ENCODE measurements around the gene RNF166.

DNA sequence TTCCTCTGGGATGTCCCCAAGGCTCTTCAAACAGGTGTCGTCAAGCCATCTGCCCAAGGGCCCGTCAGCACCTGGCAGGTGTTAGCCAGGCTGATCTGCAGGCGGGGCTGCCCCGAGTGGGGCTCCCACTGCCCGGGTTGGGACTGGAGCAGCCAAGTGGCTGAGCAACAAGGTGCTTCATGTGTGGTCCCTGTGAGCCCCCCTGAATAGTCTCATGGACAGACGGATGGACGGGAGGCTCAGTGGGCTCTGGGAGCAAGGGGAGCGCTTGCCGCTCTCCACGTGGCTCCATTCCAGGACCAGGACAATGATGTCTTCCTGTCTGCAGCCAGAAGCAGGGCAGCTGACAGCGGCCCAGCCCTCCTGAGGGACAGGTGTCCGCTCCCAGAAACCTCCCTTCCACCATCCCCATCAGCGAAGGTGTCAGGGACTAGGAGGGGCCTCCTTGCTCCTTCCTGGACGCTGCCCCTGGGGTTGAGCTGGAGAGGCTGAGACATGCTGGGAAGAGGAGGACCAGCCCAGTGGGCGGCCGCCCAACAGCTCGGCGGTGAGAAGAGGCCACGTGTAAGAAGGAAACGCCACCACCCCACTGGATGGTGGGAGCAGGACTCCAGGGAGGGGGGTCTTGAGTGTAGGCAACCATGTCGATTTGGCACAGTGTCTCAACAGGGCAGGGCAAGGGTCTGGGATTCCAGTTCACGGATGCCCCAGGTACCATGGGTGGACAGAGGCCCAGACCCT is 29.5 kb downstream of the RNF166 start:
- TF ChIP-seq SUZ12 (IDR thresholded peaks at IDR 0.05; ENCODE audit: extremely low read depth, insufficient read depth, insufficient read length) (no peak), ZNF274 (IDR thresholded peaks at IDR 0.05; ENCODE audit: low read depth, low read length) (no peak)
